GM18951 (cell line): ENCODE measurements around the gene WASHC1.
"Not testable (repeated sequence)": the region's sequence is repeated elsewhere in the genome, so short reads cannot be mapped to it uniquely, and the experiment has no call there.

ENCODE experiments used
- in situ Hi-C: fragments of 300-500 bp; cut with MboI; formaldehyde crosslinking; loops from one replicate; pipeline ENCODE4 v1.12.0; 2022; ENCODE audit warnings: low sequenced_read_pairs, mixed read lengths, inconsistent platforms; ENCODE audit not compliant: unreplicated experiment

The WASHC1 gene

GRCh38 chr9:21621-22020 lies 7.6 kb downstream of the WASHC1 start:
- in situ Hi-C loops, result not testable (repeated sequence)

- in situ Hi-C loops, result not testable (repeated sequence)
These were observed 12.4 kb downstream of the WASHC1 start for GRCh38 chr9:16875-17274.

- in situ Hi-C loops, result not testable (repeated sequence)
These were observed 15.0 kb downstream of the WASHC1 start for GRCh38 chr9:14129-14809.

- in situ Hi-C loops, result not testable (repeated sequence)
These were observed 18.1 kb downstream of the WASHC1 start for GRCh38 chr9:11206-11605.

- in situ Hi-C loops, result not testable (repeated sequence)
These were observed 18.6 kb downstream of the WASHC1 start for GRCh38 chr9:10653-11053.

- in situ Hi-C loops, result not testable (repeated sequence)
These were observed 19.0 kb downstream of the WASHC1 start for GRCh38 chr9:10207-10606.
